ENCODE results near the gene CALCOCO1. TPM values are rescaled to one million over a fixed set of nuclear protein-coding genes. Genes with fewer than 3 reads are reported as not detected.

The CALCOCO1 gene
- total and polyA plus RNA-seq, 2 of the 13 experiments (the other 11 are each of a cell fraction or from before 2014, with no cell fraction given), result 7.7 to 47.7 TPM

- TF ChIP-seq ZSCAN9 (CRISPR knock-in tag; IDR thresholded peaks at IDR 0.05; ENCODE audit: borderline replicate concordance), result no peak
These were observed 11.4 kb upstream of the CALCOCO1 start (continued) for GRCh38 chr12:53738406-53739213.

- Histone ChIP-seq H3K4me3 (replicated peaks in 1 of 3; ENCODE audit: insufficient read depth in 1 of 3, low read depth in 2 of 3, low read length in 3 of 3) (no peak overlapping the region), H3K27ac (ENCODE audit: extremely low read length, insufficient read depth, low read length) (no peak overlapping the region), H3K79me2 (ENCODE audit: insufficient read depth, low read length) (no peaks in the 10 kb centered on the region), H3K4me1 (ENCODE audit: insufficient read depth, low read length) (0 out of 2 replicates have a peak, but pooled peaks cover 6% of the 10 kb centered on the region), H4K20me1 (ENCODE audit: insufficient read depth, low read length) (no peaks in the 10 kb centered on the region), H2AFZ (ENCODE audit: low read length) (no peak overlapping the region), H3K36me3 (replicated peaks in 1 of 2; ENCODE audit: control insufficient read depth in 1 of 2, insufficient read depth in 2 of 2, low read length in 2 of 2) (no peaks in the 10 kb centered on the region), H3K9ac (ENCODE audit: insufficient read depth, low read depth, low read length) (no peak overlapping the region), H3K4me2 (ENCODE audit: low read depth, low read length) (no peak overlapping the region), H3K9me3 (ENCODE audit: low read length) (no peaks in the 10 kb centered on the region), H3K27me3 (ENCODE audit: control insufficient read depth in 1 of 2, insufficient read depth in 2 of 2, low read length in 2 of 2) (peaks cover 19 to 76% of the 10 kb centered on the region in 2 experiments; a peak in 4 of 5 replicates)
- intact Hi-C loops (cut with micrococcal nuclease; ENCODE audit: unreplicated experiment) (no loop called here), in situ Hi-C loops (cut with HindIII; ENCODE audit: extremely low pct_ligation_motif_present, low pct_unique_long_range_greater_than_20kb) (no loop called here)
- ChIA-PET POLR2A (interaction anchor here (0.6 kb wide), 1 partner anchor 56 kb away, joined by 3 read pairs; no protein-coding TSS in a partner anchor), CTCF (ENCODE audit: low intra/inter-chr PET ratio, low total read pairs) (no interaction called here)
- FAIRE-seq (no peak), DNase-seq (ENCODE audit: low spot score) (no peak), ATAC-seq (no peak)
- WGBS (ENCODE audit: low lambda C conversion rate), result 52% methylated on average over 14 of the region's 14 CpGs
- BruUV-seq (replicated peaks), result no TSS peak
- no peak for TF ChIP-seq NFE2L1 (CRISPR knock-in tag; IDR thresholded peaks at IDR 0.05; ENCODE audit: borderline replicate concordance)
- no peak for TF ChIP-seq ZNF746 (CRISPR knock-in tag; IDR thresholded peaks at IDR 0.05)
- TF ChIP-seq NR0B2 (CRISPR knock-in tag; IDR thresholded peaks at IDR 0.05), result no peak
- TF ChIP-seq YEATS2 (CRISPR knock-in tag; IDR thresholded peaks at IDR 0.05; ENCODE audit: borderline replicate concordance), result no peak
- no peak for TF ChIP-seq ONECUT2 (CRISPR knock-in tag; IDR thresholded peaks at IDR 0.05)
- no peak for TF ChIP-seq ZNF225 (CRISPR knock-in tag; IDR thresholded peaks at IDR 0.05)
- TF ChIP-seq ZNF580 (CRISPR knock-in tag; IDR thresholded peaks at IDR 0.05; ENCODE audit: borderline replicate concordance, low read depth), result no peak
- no peak for TF ChIP-seq ZNF724P (CRISPR knock-in tag; IDR thresholded peaks at IDR 0.05; ENCODE audit: borderline replicate concordance)
- no peak for TF ChIP-seq ZBTB46 (CRISPR knock-in tag; IDR thresholded peaks at IDR 0.05; ENCODE audit: borderline replicate concordance)
- no peak for TF ChIP-seq ISL2 (CRISPR knock-in tag; IDR thresholded peaks at IDR 0.05)
- no peak for TF ChIP-seq THYN1 (CRISPR knock-in tag; IDR thresholded peaks at IDR 0.05; ENCODE audit: borderline replicate concordance, low read depth)
- TF ChIP-seq PRDM15 (CRISPR knock-in tag; IDR thresholded peaks at IDR 0.05), result no peak
- TF ChIP-seq NR2C2 (CRISPR knock-in tag; IDR thresholded peaks at IDR 0.05; ENCODE audit: borderline replicate concordance), result no peak
- no peak for TF ChIP-seq YY1 (IDR thresholded peaks at IDR 0.05; ENCODE audit: insufficient read depth, insufficient replicate concordance, low read depth, low read length)
These were observed 10.7 kb upstream of the CALCOCO1 start for GRCh38 chr12:53737951-53738405.

Measured in HepG2 (cell line).